Measurements from ENCODE around the gene ALDH3B1.
A peak's percentile ranks its signal among the peaks of the same experiment; 100 is the strongest.

The ALDH3B1 gene

GRCh38 chr11:68071281-68072048 is 61.3 kb downstream of the ALDH3B1 start:
- Histone ChIP-seq H3K36me3 (peaks cover 77 to 97% (median 86%) of the 10 kb centered on the region in 11 experiments), H3K4me1 (peaks cover 7 to 13% (median 9%) of the 10 kb centered on the region in 10 experiments; a peak in 17 of 20 replicates), H3K27me3 (no peaks in the 10 kb centered on the region), H3K4me3 (no peak overlapping the region), H3K9ac (no peak overlapping the region), H3K27ac (no peak overlapping the region), H4K20me1 (peaks cover 0 to 32% (median 6%) of the 10 kb centered on the region in 11 experiments; a peak in 10 of 22 replicates), H3K4me2 (peak overlapping the region in 6 of 11 experiments; percentile 17 to 30 (median 20); a peak in 7 of 22 replicates), H3K9me3 (replicated peaks in 1 of 11) (no peaks in the 10 kb centered on the region)
- no peak for TF ChIP-seq Cebpa-rat (IDR thresholded peaks at IDR 0.05)

- peaks cover 44 to 86% (median 62%) of the 10 kb centered on the region in 11 experiments for H3K36me3 ChIP-seq
- H4K20me1 ChIP-seq: peaks cover 0 to 52% (median 21%) of the 10 kb centered on the region in 11 experiments; a peak in 14 of 22 replicates
- no peak overlapping the region for H3K4me2 ChIP-seq
- no peaks in the 10 kb centered on the region for H3K9me3 ChIP-seq (replicated peaks in 1 of 11)
- H3K4me3 ChIP-seq: no peak overlapping the region
- H3K4me1 ChIP-seq: peaks cover 21 to 42% (median 35%) of the 10 kb centered on the region in 10 experiments
- no peak overlapping the region for H3K27ac ChIP-seq
- H3K27me3 ChIP-seq: no peaks in the 10 kb centered on the region
- no peak overlapping the region for H3K9ac ChIP-seq
- TF ChIP-seq Cebpa-rat (IDR thresholded peaks at IDR 0.05): peak in 3 of 11 experiments; percentile 10 to 53 (median 28); a peak in 1 of 22 replicates
Measured at GRCh38 chr11:68074584-68075352, 64.6 kb downstream of the ALDH3B1 start.

- Histone ChIP-seq H4K20me1 (peaks cover 0 to 52% (median 20%) of the 10 kb centered on the region in 11 experiments; a peak in 14 of 22 replicates), H3K4me2 (no peak overlapping the region), H3K27me3 (no peaks in the 10 kb centered on the region), H3K4me3 (no peak overlapping the region), H3K9ac (no peak overlapping the region), H3K36me3 (peaks cover 38 to 86% (median 62%) of the 10 kb centered on the region in 11 experiments), H3K27ac (no peak overlapping the region), H3K9me3 (replicated peaks in 1 of 11) (no peaks in the 10 kb centered on the region), H3K4me1 (peaks cover 15 to 40% (median 31%) of the 10 kb centered on the region in 10 experiments)
- TF ChIP-seq Cebpa-rat (IDR thresholded peaks at IDR 0.05): peak in 5 of 11 experiments; percentile 16 to 71 (median 30); a peak in 5 of 22 replicates
Measured at GRCh38 chr11:68076371-68077042, 66.4 kb downstream of the ALDH3B1 start.

GRCh38 chr11:68077617-68078582 is 67.8 kb downstream of the ALDH3B1 start:
- 0 out of 22 replicates have a peak overlapping the region, but pooled peaks of 1 of the 11 experiments have one; percentile 14 for H3K27ac ChIP-seq
- TF ChIP-seq Cebpa-rat (IDR thresholded peaks at IDR 0.05): no peak
- H3K4me1 ChIP-seq: peaks cover 11 to 34% (median 25%) of the 10 kb centered on the region in 10 experiments
- H3K9me3 ChIP-seq (replicated peaks in 1 of 11): no peaks in the 10 kb centered on the region
- H4K20me1 ChIP-seq: peaks cover 0 to 56% (median 20%) of the 10 kb centered on the region in 11 experiments; a peak in 15 of 22 replicates
- H3K27me3 ChIP-seq: no peaks in the 10 kb centered on the region
- peaks cover 29 to 84% (median 57%) of the 10 kb centered on the region in 11 experiments for H3K36me3 ChIP-seq
- H3K9ac ChIP-seq: peak overlapping the region in 3 of 11 experiments; percentile 14 to 23 (median 23); a peak in 3 of 22 replicates
- peak overlapping the region; percentile 33 to 77 (median 73) for H3K4me2 ChIP-seq
- H3K4me3 ChIP-seq: no peak overlapping the region

Data from BLaER1 treated with 17β-estradiol and CSF1 and Interleukin-3, amounts not matched to agents 10 nM and 100 nM (cell line).